Gastroesophageal sphincter (tissue), 4 donors: Measurements from ENCODE around the gene MUC5B. TPM values are rescaled to one million over a fixed set of nuclear protein-coding genes. Genes with fewer than 3 reads are reported as not detected.
A peak's percentile ranks its signal among the peaks of the same experiment; 100 is the strongest.

Source experiments
- ATAC-seq: fragments of 150-250 bp; one replicate; pipeline ENCODE4 v1.9.1; 2016; ENCODE audit warnings: mild to moderate bottlenecking, moderate library complexity
- H3K27ac ChIP-seq, 4 donors: fragments of 200-600 bp; sonication (generic) in 3 of 4; 1 replicate in 3 of 4; 2 replicates in 1 of 4; pipeline ENCODE4 v1.5.1; 2016 to 2019
- H3K27me3 ChIP-seq: fragments of 200-600 bp; sonication (generic); one replicate; pipeline ENCODE4 v1.5.1; 2019
- H3K36me3 ChIP-seq, 2 donors: fragments of 200-600 bp; sonication (generic); one replicate each; pipeline ENCODE4 v1.5.1; 2019; ENCODE audit warnings: control low read depth in 1 of 2
- H3K4me1 ChIP-seq, 3 donors: fragments of 200-600 bp; sonication (generic); 1 replicate in 2 of 3; 2 replicates in 1 of 3; pipeline ENCODE4 v1.5.1; 2016 to 2019; ENCODE audit warnings: control low read depth in 2 of 3
- H3K4me3 ChIP-seq, 2 donors: fragments of 200-600 bp; sonication (generic); one replicate each; pipeline ENCODE4 v1.5.1; 2019; ENCODE audit warnings: mild to moderate bottlenecking in 1 of 2, moderate library complexity in 1 of 2
- H3K9me3 ChIP-seq, 3 donors: fragments of 200-600 bp; sonication (generic); one replicate each; pipeline ENCODE4 v1.5.1; 2017 to 2019; ENCODE audit warnings: control low read depth in 2 of 3
- EP300 ChIP-seq: sonication (generic); formaldehyde crosslinking; IDR thresholded peaks from one replicate; pipeline ENCODE4 v1.6.1; 2017; ENCODE audit warnings: antibody characterized with exemption, mild to moderate bottlenecking
- POLR2A ChIP-seq, 2 donors: fragments of 450-650 bp; IDR thresholded peaks; one replicate each; pipeline ENCODE4 v1.6.1; 2017; ENCODE audit warnings: antibody characterized with exemption in 2 of 2, mild to moderate bottlenecking in 2 of 2, moderate library complexity in 1 of 2
- POLR2AphosphoS5 ChIP-seq: sonication (generic); formaldehyde crosslinking; IDR thresholded peaks from one replicate; pipeline ENCODE4 v1.6.1; 2017; ENCODE audit warnings: antibody characterized with exemption
- WGBS, 2 donors: methylation state at CpG; one replicate each; pipeline ENCODE4 v1.1.5; 2018; ENCODE audit warnings: low coverage in 1 of 2; 5-methylcytosine and 5-hydroxymethylcytosine counted together
- total RNA-seq, 4 donors: library from RNA; depleted of rRNA; stranded (reverse); fragments of >200 nt; gene quantifications; one replicate each; pipeline ENCODE4 v1.1.0, GENCODE V29; 2016
- TF ChIP-seq, protein P1 (sequence below), 4 experiments: fragments of 200-600 bp in 2 of 4; fragments of 450-650 bp in 2 of 4; sonication (generic) in 1 of 4; IDR thresholded peaks; one replicate each; pipeline ENCODE4 v1.5.1; 2017 to 2019; ENCODE audit warnings: antibody characterized with exemption in 4 of 4, mild to moderate bottlenecking in 2 of 4, moderate library complexity in 2 of 4

The MUC5B gene
- total RNA-seq, 4 donors from 2014 or later, result 0.13 to 199 (median 0.60) TPM

DNA sequence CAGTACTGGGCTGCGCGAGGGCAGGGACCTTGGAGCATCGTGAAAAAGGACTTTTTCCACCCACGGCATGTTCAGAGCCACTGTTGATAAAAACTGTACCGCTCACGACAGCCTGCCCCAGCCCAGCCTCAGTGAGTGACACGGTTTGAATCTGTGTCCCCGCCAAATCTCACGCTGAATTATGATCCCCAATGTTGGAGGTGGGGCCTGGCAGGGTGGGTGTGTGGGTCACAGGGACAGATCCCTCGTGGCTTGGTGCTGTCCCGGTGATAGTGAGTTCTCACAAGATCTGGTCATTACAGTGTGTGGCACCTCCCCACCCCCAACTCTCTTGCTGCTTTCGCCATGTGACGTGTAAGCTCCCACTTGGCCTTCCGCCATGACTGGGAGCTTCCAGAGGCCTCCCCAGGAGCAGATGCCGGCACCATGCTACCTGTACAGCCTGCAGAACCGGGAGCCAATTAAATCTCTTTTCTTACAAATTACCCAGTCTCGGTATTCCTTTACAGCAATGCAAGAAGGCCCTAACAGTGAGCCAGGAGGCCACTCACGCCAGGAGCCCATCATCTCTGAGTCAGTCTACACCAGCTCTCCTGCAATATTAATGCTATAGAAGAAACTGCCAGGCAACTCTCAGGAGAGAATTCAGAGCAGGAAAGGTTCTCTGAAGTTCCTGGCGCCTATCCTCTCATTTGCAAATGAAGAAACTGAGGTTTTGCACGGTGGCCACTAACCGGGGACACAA is 85.3 kb downstream of the MUC5B start:
- TF ChIP-seq, protein P1, sequence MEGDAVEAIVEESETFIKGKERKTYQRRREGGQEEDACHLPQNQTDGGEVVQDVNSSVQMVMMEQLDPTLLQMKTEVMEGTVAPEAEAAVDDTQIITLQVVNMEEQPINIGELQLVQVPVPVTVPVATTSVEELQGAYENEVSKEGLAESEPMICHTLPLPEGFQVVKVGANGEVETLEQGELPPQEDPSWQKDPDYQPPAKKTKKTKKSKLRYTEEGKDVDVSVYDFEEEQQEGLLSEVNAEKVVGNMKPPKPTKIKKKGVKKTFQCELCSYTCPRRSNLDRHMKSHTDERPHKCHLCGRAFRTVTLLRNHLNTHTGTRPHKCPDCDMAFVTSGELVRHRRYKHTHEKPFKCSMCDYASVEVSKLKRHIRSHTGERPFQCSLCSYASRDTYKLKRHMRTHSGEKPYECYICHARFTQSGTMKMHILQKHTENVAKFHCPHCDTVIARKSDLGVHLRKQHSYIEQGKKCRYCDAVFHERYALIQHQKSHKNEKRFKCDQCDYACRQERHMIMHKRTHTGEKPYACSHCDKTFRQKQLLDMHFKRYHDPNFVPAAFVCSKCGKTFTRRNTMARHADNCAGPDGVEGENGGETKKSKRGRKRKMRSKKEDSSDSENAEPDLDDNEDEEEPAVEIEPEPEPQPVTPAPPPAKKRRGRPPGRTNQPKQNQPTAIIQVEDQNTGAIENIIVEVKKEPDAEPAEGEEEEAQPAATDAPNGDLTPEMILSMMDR (IDR thresholded peaks at IDR 0.05), result no peak
- TF ChIP-seq POLR2A (IDR thresholded peaks at IDR 0.05), result no peak
- no peak for TF ChIP-seq POLR2AphosphoS5
- TF ChIP-seq EP300, result no peak
- no peaks in the 10 kb centered on the region for H3K27me3 ChIP-seq
- H3K27ac ChIP-seq, result peak overlapping the region in 3 of 4 donors; percentile 90 to 98 (median 92)
- peaks cover 0 to 20% of the 10 kb centered on the region in 2 donors for H3K36me3 ChIP-seq
- peak overlapping the region; percentile 67 to 85 for H3K4me3 ChIP-seq
- H3K4me1 ChIP-seq, result peaks cover 0 to 70% (median 38%) of the 10 kb centered on the region in 3 donors
- 71 to 78% methylated on average over 7 to 8 of the region's 21 CpGs for WGBS, 2 donors
- no peak for ATAC-seq
- peaks cover 0 to 6% (median 0%) of the 10 kb centered on the region in 3 donors for H3K9me3 ChIP-seq

DNA sequence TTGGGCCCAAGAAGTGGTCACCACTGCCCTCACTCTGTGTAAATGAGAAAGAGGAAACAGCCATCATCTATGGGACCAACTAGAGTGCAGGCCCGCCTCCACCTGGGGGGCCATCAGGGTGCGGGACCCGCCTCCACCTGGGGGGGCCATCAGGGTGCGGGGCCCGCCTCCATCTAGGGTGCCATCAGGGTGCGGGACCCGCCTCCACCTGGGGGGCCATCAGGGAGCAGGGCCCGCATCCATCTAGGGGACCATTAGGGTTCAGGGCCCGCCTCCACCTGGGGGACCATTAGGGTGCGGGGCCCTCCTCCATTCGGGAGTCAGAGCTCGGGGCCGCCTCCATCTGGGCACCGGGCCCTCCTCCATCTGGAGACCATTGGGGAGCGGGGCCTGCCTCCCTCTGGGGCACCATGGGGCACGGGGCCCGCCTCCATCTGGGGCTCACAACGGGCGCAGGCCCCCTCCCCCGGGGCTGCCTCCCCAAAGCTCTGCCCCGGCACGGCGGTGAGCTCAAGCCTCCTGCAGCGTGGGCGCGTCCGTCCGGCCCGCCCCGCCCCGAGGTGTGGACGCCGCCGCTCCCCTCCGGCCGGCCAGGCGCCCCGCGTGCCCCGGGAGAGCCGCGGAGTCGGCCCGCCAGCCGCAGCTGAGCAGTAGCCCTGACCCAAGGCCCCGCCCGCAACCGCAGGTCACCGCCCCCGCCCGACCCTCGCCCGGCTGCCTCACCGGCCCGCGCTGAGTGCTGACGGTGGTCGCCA is 86.1 kb downstream of the MUC5B start:
- TF ChIP-seq, protein P1 (IDR thresholded peaks at IDR 0.05), result no peak
- TF ChIP-seq POLR2AphosphoS5, result no peak
- Histone ChIP-seq H3K36me3 (peaks cover 0 to 17% of the 10 kb centered on the region in 2 donors), H3K9me3 (peaks cover 0 to 6% (median 0%) of the 10 kb centered on the region in 3 donors), H3K4me3 (peak overlapping the region; percentile 67 to 85), H3K27ac (peak overlapping the region; percentile 64 to 98 (median 91)), H3K4me1 (peaks cover 0 to 63% (median 30%) of the 10 kb centered on the region in 3 donors), H3K27me3 (no peaks in the 10 kb centered on the region)
- no CpG with 5 or more reads among the region's 58 CpGs for WGBS, 2 donors
- peak; percentile 67 for ATAC-seq

DNA sequence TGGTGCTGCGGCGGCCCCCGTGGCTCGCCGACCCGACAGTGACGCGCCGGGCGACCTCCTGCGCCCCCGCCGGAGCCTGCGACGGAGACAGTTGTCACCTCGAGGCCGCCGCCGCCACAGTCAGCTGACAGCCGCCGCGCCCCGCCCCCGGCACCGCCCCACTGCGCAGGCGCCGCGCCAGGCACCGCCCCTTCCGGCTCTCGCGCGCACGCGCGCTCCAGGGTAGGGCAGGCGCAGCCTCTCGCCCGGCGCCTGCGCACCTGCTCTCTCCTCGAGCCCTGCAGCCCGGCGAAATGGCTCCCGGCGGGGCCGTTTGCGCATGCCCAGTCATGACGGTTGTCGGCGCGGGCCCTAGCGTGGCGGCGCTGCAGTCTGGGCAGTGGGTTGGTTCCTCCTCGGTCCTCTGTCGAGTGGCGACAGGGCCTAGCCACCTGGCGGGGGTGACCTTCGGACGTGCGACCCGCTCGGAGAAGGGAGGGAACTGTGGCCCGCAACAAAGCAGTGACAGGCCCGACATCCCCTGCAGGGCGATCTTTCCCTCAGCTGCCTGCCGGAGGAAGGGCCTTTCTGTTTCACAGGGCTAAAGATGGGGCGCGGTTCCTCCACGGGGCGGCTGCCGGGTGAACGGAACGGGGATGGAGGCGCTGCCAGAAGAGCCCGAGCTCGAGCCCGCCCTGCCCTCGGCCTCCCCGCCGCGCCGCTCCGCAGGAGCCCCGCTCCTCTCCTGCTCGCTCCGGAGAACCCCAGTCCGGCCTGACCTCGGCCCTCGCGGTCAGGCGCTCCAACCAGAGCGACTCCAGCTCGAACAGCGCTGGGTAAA is 86.8 kb downstream of the MUC5B start, which contains the start of gene TOLLIP:
TSS of gene TOLLIP (minus strand) at position 135 of the 820 bp plus-strand sequence. CDS start at position 1, 134 bp downstream.
- H3K36me3 ChIP-seq, result peaks cover 0 to 17% of the 10 kb centered on the region in 2 donors
- peaks cover 0 to 55% (median 23%) of the 10 kb centered on the region in 3 donors for H3K4me1 ChIP-seq
- TF ChIP-seq POLR2A (IDR thresholded peaks at IDR 0.05), result peak; percentile 88
- TF ChIP-seq EP300, result no peak
- TF ChIP-seq, protein P1 (IDR thresholded peaks at IDR 0.05), result peak in 1 of 4 experiments; percentile 76
- TF ChIP-seq POLR2AphosphoS5, result peak; percentile 74
- no CpG with 5 or more reads among the region's 97 CpGs for WGBS, 2 donors
- peaks cover 0 to 6% (median 0%) of the 10 kb centered on the region in 3 donors for H3K9me3 ChIP-seq
- H3K4me3 ChIP-seq, result peak within 1 kb of the TSS; percentile 67 to 85
- peak within 1 kb of the TSS; percentile 66 to 98 (median 91) for H3K27ac ChIP-seq
- ATAC-seq, result peak; percentile 97
- no peaks in the 10 kb centered on the region for H3K27me3 ChIP-seq

DNA sequence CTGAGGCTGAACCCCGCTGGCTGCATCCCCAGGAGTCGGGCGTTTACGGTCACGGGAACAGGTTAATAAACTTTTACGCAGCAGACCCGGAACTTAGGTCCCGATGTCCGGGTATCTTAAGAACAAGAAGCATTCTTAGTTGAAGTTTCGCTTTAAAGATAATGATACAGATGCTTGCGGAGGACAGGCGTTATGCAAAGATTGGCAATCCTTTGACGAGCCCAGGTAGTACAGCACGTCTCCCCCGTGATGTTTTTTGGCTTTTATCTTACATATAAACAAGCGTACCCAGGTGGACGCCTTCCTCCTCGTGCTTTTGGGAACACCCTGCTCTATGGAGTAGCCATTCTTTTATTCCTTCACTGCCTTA is 87.4 kb downstream of the MUC5B start:
- ATAC-seq, result no peak
- TF ChIP-seq POLR2A (IDR thresholded peaks at IDR 0.05) (no peak), POLR2AphosphoS5 (no peak), EP300 (no peak)
- TF ChIP-seq, protein P1 (IDR thresholded peaks at IDR 0.05), result no peak

More for the DNA sequence above, 87.4 kb downstream of the MUC5B start:
- Histone ChIP-seq H3K36me3 (peaks cover 0 to 13% of the 10 kb centered on the region in 2 donors), H3K27ac (peak overlapping the region; percentile 66 to 98 (median 91)), H3K9me3 (peaks cover 0 to 6% (median 0%) of the 10 kb centered on the region in 3 donors), H3K4me1 (peaks cover 0 to 49% (median 23%) of the 10 kb centered on the region in 3 donors), H3K4me3 (peak overlapping the region; percentile 67 to 85), H3K27me3 (no peaks in the 10 kb centered on the region)
- 91 to 93% methylated on average over 11 to 13 of the region's 18 CpGs for WGBS, 2 donors
